IMR-90 (cell line): Measurements from ENCODE around the gene COL27A1. TPM values are rescaled to one million over a fixed set of nuclear protein-coding genes. Genes with fewer than 3 reads are reported as not detected.

Experiments
- ATAC-seq: fragments of 200-7000 bp; cut with Tn5 transposase; 2 replicates; pipeline ENCODE4 v1.9.1; 2020; ENCODE audit warnings: low read depth, mild to moderate bottlenecking, moderate library complexity
- BruUV-seq: library from RNA; stranded (reverse); fragments of 400-500 nt; replicated peaks from 2 replicates; lab custom pipeline; 2021; lab: Mats Ljungman, UMichigan
- CTCF ChIA-PET: fragments of 300-600 bp; formaldehyde crosslinking; extraction: SDS; loops from one replicate; lab custom pipeline; 2021; ENCODE audit warnings: antibody characterized with exemption; lab: Yijun Ruan, JAX
- POLR2A ChIA-PET: fragments of 300-600 bp; sonication (Branson Sonifier 250); formaldehyde crosslinking; loops from one replicate; lab custom pipeline; 2022; ENCODE audit warnings: antibody characterized with exemption; ENCODE audit not compliant: unreplicated experiment; lab: Charles Lee
- DNase-seq: peaks from one replicate; pipeline ENCODE4 v3.0.0; 2013
- H2AFZ ChIP-seq: replicated peaks from 2 replicates; pipeline ENCODE3; 2013; ENCODE audit warnings: low read length, mild to moderate bottlenecking; ENCODE audit not compliant: poor library complexity
- H2AK5ac ChIP-seq: 2 replicates; pipeline ENCODE4 v1.6.1; 2013; ENCODE audit warnings: low read depth, low read length, inconsistent platforms
- H2AK9ac ChIP-seq: replicated peaks from 2 replicates; pipeline ENCODE3; 2013; ENCODE audit warnings: mild to moderate bottlenecking, low read depth, low read length, moderate library complexity; ENCODE audit not compliant: poor library complexity
- H2BK120ac ChIP-seq: 2 replicates; pipeline ENCODE4 v1.6.1; 2013; ENCODE audit warnings: low read depth, low read length, inconsistent platforms
- H2BK15ac ChIP-seq: 3 replicates; pipeline ENCODE4 v1.6.1; 2013; ENCODE audit warnings: low read depth, low read length, inconsistent platforms
- H2BK20ac ChIP-seq: 2 replicates; pipeline ENCODE4 v1.6.1; 2013; ENCODE audit warnings: low read depth, mild to moderate bottlenecking, inconsistent platforms, low read length, moderate library complexity
- H2BK5ac ChIP-seq: 2 replicates; pipeline ENCODE4 v1.6.1; 2013; ENCODE audit warnings: mild to moderate bottlenecking, low read depth, low read length, inconsistent platforms; ENCODE audit not compliant: poor library complexity, severe bottlenecking
- H3K14ac ChIP-seq: replicated peaks from 2 replicates; pipeline ENCODE4 v1.6.1; 2013; ENCODE audit warnings: low read depth, low read length, inconsistent platforms
- H3K18ac ChIP-seq: 2 replicates; pipeline ENCODE4 v1.6.1; 2013; ENCODE audit warnings: low read depth, low read length, control low read depth
- H3K23ac ChIP-seq: 2 replicates; pipeline ENCODE4 v1.6.1; 2013; ENCODE audit warnings: low read depth, low read length, inconsistent platforms
- H3K27ac ChIP-seq: 2 replicates; pipeline ENCODE4 v1.5.1; 2013; ENCODE audit warnings: mild to moderate bottlenecking, control low read depth, low read length; ENCODE audit not compliant: insufficient read depth
- H3K27me3 ChIP-seq: 2 replicates; pipeline ENCODE4 v1.6.1; 2013; ENCODE audit warnings: low read length; ENCODE audit not compliant: control insufficient read depth, insufficient read depth
- H3K36me3 ChIP-seq: 2 replicates; pipeline ENCODE4 v1.6.1; 2013; ENCODE audit warnings: low read length, mixed read lengths; ENCODE audit not compliant: control insufficient read depth, insufficient read depth
- H3K4ac ChIP-seq: 2 replicates; pipeline ENCODE4 v1.6.1; 2013; ENCODE audit warnings: low read depth, low read length, inconsistent platforms
- H3K4me1 ChIP-seq: 2 replicates; pipeline ENCODE4 v1.6.1; 2013; ENCODE audit warnings: low read length, mixed read lengths; ENCODE audit not compliant: control insufficient read depth, insufficient read depth
- H3K4me2 ChIP-seq: 2 replicates; pipeline ENCODE4 v1.6.1; 2013; ENCODE audit warnings: low read depth, mild to moderate bottlenecking, control low read depth, low read length, moderate library complexity
- H3K4me3 ChIP-seq: 2 replicates; pipeline ENCODE4 v1.5.1; 2013; ENCODE audit warnings: low read depth, mild to moderate bottlenecking, control low read depth, low read length, moderate library complexity; ENCODE audit not compliant: insufficient read depth
- H3K56ac ChIP-seq: 2 replicates; pipeline ENCODE4 v1.6.1; 2013; ENCODE audit warnings: low read length, inconsistent platforms; ENCODE audit not compliant: insufficient read depth; ENCODE audit errors: extremely low read depth
- H3K79me1 ChIP-seq, 2 experiments: 2 replicates each; pipeline ENCODE4 v1.6.1; 2013; ENCODE audit warnings: low read length in 2 of 2, inconsistent platforms in 1 of 2, low read depth in 1 of 2
- H3K9ac ChIP-seq: 2 replicates; pipeline ENCODE4 v1.6.1; 2013; ENCODE audit warnings: low read depth, low read length, control low read depth
- H3K9me1 ChIP-seq: 2 replicates; pipeline ENCODE4 v1.6.1; 2013; ENCODE audit warnings: low read length, inconsistent platforms; ENCODE audit not compliant: insufficient read depth
- H3K9me3 ChIP-seq: 2 replicates; pipeline ENCODE4 v1.6.1; 2013; ENCODE audit warnings: low read length; ENCODE audit not compliant: control insufficient read depth, insufficient read depth
- H4K20me1 ChIP-seq: 2 replicates; pipeline ENCODE4 v1.6.1; 2013; ENCODE audit warnings: low read length, inconsistent platforms; ENCODE audit not compliant: insufficient read depth
- H4K5ac ChIP-seq: 2 replicates; pipeline ENCODE4 v1.6.1; 2013; ENCODE audit warnings: mild to moderate bottlenecking, low read depth, low read length, control low read depth
- H4K8ac ChIP-seq, 2 experiments: 2 replicates each; pipeline ENCODE4 v1.6.1; 2013; ENCODE audit warnings: low read depth in 2 of 2, low read length in 2 of 2, control low read depth in 1 of 2, inconsistent platforms in 1 of 2
- H4K91ac ChIP-seq: 2 replicates; pipeline ENCODE4 v1.6.1; 2013; ENCODE audit warnings: low read depth, low read length, inconsistent platforms; ENCODE audit not compliant: insufficient read depth
- CEBPB ChIP-seq: IDR thresholded peaks from 2 replicates; pipeline ENCODE4 v1.6.1; 2012; ENCODE audit warnings: low read depth, low read length, improper control_type of control experiment
- CHD1 ChIP-seq: IDR thresholded peaks from 2 replicates; pipeline ENCODE4 v1.6.1; 2012; ENCODE audit warnings: low read depth, low read length, improper control_type of control experiment
- CTCF ChIP-seq: conservative IDR thresholded peaks from 2 replicates; pipeline ENCODE4 v1.5.1; 2012; ENCODE audit warnings: mild to moderate bottlenecking, low read depth, low read length, improper control_type of control experiment
- ELK1 ChIP-seq: fragments of 150-350 bp; IDR thresholded peaks from 2 replicates; pipeline ENCODE4 v1.6.1; 2016; ENCODE audit warnings: low read depth, mild to moderate bottlenecking, low read length, moderate library complexity, borderline replicate concordance
- MAFK ChIP-seq: IDR thresholded peaks from 2 replicates; pipeline ENCODE4 v1.6.1; 2012; ENCODE audit warnings: low read depth, low read length, improper control_type of control experiment
- NFE2L2 ChIP-seq: fragments of 150-350 bp; IDR thresholded peaks from 2 replicates; pipeline ENCODE4 v1.6.1; 2016; ENCODE audit warnings: low read depth, mild to moderate bottlenecking, low read length
- RCOR1 ChIP-seq: IDR thresholded peaks from 2 replicates; pipeline ENCODE4 v1.6.1; 2012; ENCODE audit warnings: mild to moderate bottlenecking, low read length, improper control_type of control experiment; ENCODE audit not compliant: insufficient replicate concordance
- SMC3 ChIP-seq: fragments of 150-350 bp; IDR thresholded peaks from 2 replicates; pipeline ENCODE4 v1.6.1; 2016; ENCODE audit warnings: low read depth, mild to moderate bottlenecking, antibody characterized with exemption, low read length, moderate library complexity
- WGBS, 2 experiments: methylation state at CpG; one replicate each; pipeline versions ENCODE4 v1.1.5 to v1.1.7; 2013; ENCODE audit warnings: missing lambda C conversion rate in 2 of 2; ENCODE audit not compliant: insufficient read length in 1 of 2; ENCODE audit errors: extremely low coverage in 2 of 2; 5-methylcytosine and 5-hydroxymethylcytosine counted together
- dilution Hi-C: fragments of 300-500 bp; cut with HindIII; formaldehyde crosslinking; loops from one replicate; pipeline ENCODE4 v1.14.3; 2018; ENCODE audit warnings: low sequenced_read_pairs; ENCODE audit not compliant: unreplicated experiment
- in situ Hi-C: fragments of 300-500 bp; cut with MboI; formaldehyde crosslinking; loops from 3 replicates; pipeline ENCODE4 v1.14.3; 2019; ENCODE audit warnings: low sequenced_read_pairs, inconsistent platforms, mixed read lengths
- intact Hi-C: fragments of 100-400 bp; cut with micrococcal nuclease; formaldehyde crosslinking; loops from 2 replicates; pipeline ENCODE4 v1.10.0; 2022
- polyA plus RNA-seq, 3 experiments: library from polyadenylated mRNA; depleted of rRNA; stranded (reverse); fragments of >200 nt; gene quantifications; 2 replicates each; pipeline ENCODE4 v1.2.3, GENCODE V29; 2012; ENCODE audit warnings: low replicate concordance in 1 of 3
- total RNA-seq: library from RNA; depleted of rRNA; stranded (reverse); fragments of >200 nt; gene quantifications from 2 replicates; pipeline ENCODE4 v1.2.3, GENCODE V29; 2012

COL27A1 gene
- total and polyA plus RNA-seq, 2 of the 4 experiments (the other 2 are of a cell fraction): 3.2 to 18.3 TPM

- H3K27me3 ChIP-seq: no peaks in the 10 kb centered on the region
- H3K9ac ChIP-seq: no peak overlapping the region
- H3K4me3 ChIP-seq: no peak overlapping the region
- BruUV-seq: no TSS peak
- no peak overlapping the region for H3K18ac ChIP-seq
- no peak for DNase-seq
- in situ Hi-C loops (no loop called here), dilution Hi-C loops (no loop called here), intact Hi-C loops (no loop called here)
- peaks cover 7% of the 10 kb centered on the region; the same call in 1 of the 2 replicates for H4K20me1 ChIP-seq
- H3K14ac ChIP-seq: no peak overlapping the region
- H2BK20ac ChIP-seq: no peak overlapping the region
- no peak overlapping the region for H3K23ac ChIP-seq
- CTCF ChIA-PET: interaction anchor here (1.4 kb wide), 1 partner anchor 14 kb away, joined by 6 read pairs; no protein-coding TSS in a partner anchor
- H3K4me1 ChIP-seq: peaks cover 13% of the 10 kb centered on the region
- H3K9me1 ChIP-seq: peaks cover 18% of the 10 kb centered on the region
- H3K36me3 ChIP-seq: peaks cover 47% of the 10 kb centered on the region
- H4K5ac ChIP-seq: no peak overlapping the region
- H2AK9ac ChIP-seq: no peak overlapping the region
- peaks cover 0 to 12% of the 10 kb centered on the region in 2 experiments; a peak in 2 of 4 replicates for H3K79me1 ChIP-seq
- H3K56ac ChIP-seq: no peak overlapping the region
- no peak overlapping the region for H2AFZ ChIP-seq
- no peak overlapping the region for H3K27ac ChIP-seq
- no peak overlapping the region for H3K4ac ChIP-seq
- no peak overlapping the region for H3K4me2 ChIP-seq
- WGBS, 2 experiments: no CpG with 5 or more reads among the region's 4 CpGs
- no peak overlapping the region for H4K91ac ChIP-seq
- H4K8ac ChIP-seq: no peak overlapping the region
- no peak overlapping the region for H2BK5ac ChIP-seq
- no peak for ATAC-seq
- H2BK15ac ChIP-seq: no peak overlapping the region
- no peak overlapping the region for H2AK5ac ChIP-seq
- no peak for TF ChIP-seq CTCF
- TF ChIP-seq MAFK: no peak
- no peak for TF ChIP-seq RCOR1
- TF ChIP-seq CEBPB: no peak
- no peak for TF ChIP-seq CHD1
- TF ChIP-seq ELK1: no peak
- TF ChIP-seq NFE2L2: no peak
- TF ChIP-seq SMC3: no peak
- POLR2A ChIA-PET: no interaction called here
- no peaks in the 10 kb centered on the region for H3K9me3 ChIP-seq
- H2BK120ac ChIP-seq: no peak overlapping the region
Measured at GRCh38 chr9:114351932-114352331, 196.6 kb downstream of the COL27A1 start.
